HUES64 (cell line): ENCODE data around the gene C1QTNF3.

Experiments used
- H3K27ac ChIP-seq: 2 replicates; pipeline ENCODE4 v1.7.0; 2013; ENCODE audit warnings: low read depth, low read length, inconsistent platforms
- H3K27me3 ChIP-seq: 2 replicates; pipeline ENCODE4 v1.6.1; 2013; ENCODE audit warnings: mild to moderate bottlenecking, low read length; ENCODE audit not compliant: insufficient read depth
- H3K36me3 ChIP-seq: 2 replicates; pipeline ENCODE4 v1.6.1; 2013; ENCODE audit warnings: mild to moderate bottlenecking, low read length; ENCODE audit not compliant: insufficient read depth
- H3K4me1 ChIP-seq: 2 replicates; pipeline ENCODE4 v1.6.1; 2013; ENCODE audit warnings: mild to moderate bottlenecking, low read length, moderate library complexity; ENCODE audit not compliant: insufficient read depth
- H3K4me3 ChIP-seq: 2 replicates; pipeline ENCODE4 v1.5.1; 2013; ENCODE audit warnings: mild to moderate bottlenecking, low read length, moderate library complexity
- H3K9ac ChIP-seq: 2 replicates; pipeline ENCODE4 v1.6.1; 2013; ENCODE audit warnings: mild to moderate bottlenecking, low read depth, low read length
- H3K9me3 ChIP-seq: 2 replicates; pipeline ENCODE4 v1.6.1; 2013; ENCODE audit warnings: low read depth, low read length; ENCODE audit not compliant: insufficient read depth
- WGBS: fragments of 150-250, 120-280 bp; methylation state at CpG from one replicate; pipeline ENCODE4 v1.1.7; 2013; ENCODE audit warnings: missing lambda C conversion rate; 5-methylcytosine and 5-hydroxymethylcytosine counted together

Gene C1QTNF3

DNA sequence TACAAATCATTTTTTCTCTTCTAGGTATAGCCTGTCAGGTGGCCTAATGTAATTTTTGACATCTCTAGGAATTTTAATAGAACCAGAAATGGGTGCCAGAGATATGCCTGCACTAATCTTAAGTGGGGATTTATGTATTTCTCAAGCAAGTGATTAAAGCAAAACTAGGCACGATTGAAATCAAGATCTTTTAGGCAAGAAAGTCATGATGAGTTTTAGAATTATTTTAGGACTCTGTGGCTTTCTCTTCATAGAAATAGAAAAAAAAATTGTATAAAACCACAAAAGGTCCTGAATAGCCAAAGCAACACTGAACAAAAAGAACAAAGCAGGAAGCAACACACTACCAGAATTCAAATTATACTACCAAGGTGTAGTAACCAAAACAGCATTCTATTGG lies 34.2 kb downstream of the C1QTNF3 start:
- no peaks in the 10 kb centered on the region for H3K27me3 ChIP-seq
- H3K9me3 ChIP-seq = no peaks in the 10 kb centered on the region
- H3K4me3 ChIP-seq = peak overlapping the region; percentile 78
- 74% methylated on average over 1 of the region's 1 CpG for WGBS
- peaks cover 15% of the 10 kb centered on the region for H3K4me1 ChIP-seq
- peak overlapping the region; percentile 89 for H3K27ac ChIP-seq
- peak overlapping the region; percentile 87; the same call in 1 of the 2 replicates for H3K9ac ChIP-seq
- peaks cover 17% of the 10 kb centered on the region for H3K36me3 ChIP-seq

DNA sequence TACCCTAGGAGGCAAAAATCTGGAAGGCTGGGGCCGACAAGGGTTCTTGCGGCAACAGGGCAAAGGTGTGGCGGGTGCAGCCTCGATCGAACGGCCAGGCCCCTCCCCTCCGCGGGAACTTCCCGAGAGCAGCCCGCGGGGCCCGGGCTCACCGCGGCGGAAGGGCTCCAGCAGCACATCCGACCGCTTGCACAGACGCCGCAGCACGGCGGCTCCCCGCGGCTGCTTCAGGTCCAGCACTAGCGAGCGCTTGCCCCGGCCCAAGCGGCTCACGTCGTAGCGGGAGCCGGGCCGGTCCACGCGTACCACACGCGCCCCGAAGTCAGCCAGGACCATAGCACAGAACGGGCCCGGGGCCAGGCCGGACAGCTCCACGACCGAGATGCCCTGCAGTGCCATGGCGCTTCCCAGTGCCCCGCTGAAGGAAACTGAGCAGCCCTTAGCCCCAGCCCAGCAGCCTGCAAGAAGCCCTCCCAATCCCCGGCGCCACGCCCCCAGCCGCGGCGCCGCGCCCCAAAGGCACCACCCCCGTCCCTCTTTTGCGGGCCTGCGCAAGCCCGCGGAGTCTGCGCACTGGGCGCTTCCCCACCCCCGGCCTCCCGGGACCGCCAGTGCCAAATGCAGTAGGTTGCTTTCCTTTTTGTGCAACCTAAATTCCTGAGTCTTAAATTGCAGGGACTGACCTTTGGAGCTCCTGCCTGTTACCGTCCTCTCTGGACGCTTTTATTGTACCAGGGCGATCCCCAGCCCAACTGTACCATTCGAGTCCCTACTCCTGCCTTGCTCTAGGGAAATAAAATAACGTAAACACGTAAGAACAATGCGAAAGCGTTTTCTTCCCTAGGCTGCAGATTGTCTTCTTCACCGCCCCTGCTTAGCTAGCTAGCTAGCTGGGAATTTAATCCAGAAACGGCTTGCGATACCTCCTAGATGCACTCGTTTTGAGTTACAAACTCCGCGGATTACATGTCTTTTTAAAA lies 35.1 kb downstream of the C1QTNF3 start, which contains the start of gene AMACR:
Gene AMACR, minus strand, starts transcription at position 430 of the 980 bp plus-strand sequence. Its CDS starts 31 bp downstream, at position 399.
- Histone ChIP-seq H3K4me1 (peaks cover 15% of the 10 kb centered on the region), H3K27me3 (no peaks in the 10 kb centered on the region), H3K4me3 (peak within 1 kb of the TSS; percentile 78), H3K9ac (peak within 1 kb of the TSS; percentile 87), H3K36me3 (peaks cover 24% of the 10 kb centered on the region), H3K9me3 (no peaks in the 10 kb centered on the region), H3K27ac (peak within 1 kb of the TSS; percentile 89)
- under 1% methylated on average over 75 of the region's 76 CpGs for WGBS

DNA sequence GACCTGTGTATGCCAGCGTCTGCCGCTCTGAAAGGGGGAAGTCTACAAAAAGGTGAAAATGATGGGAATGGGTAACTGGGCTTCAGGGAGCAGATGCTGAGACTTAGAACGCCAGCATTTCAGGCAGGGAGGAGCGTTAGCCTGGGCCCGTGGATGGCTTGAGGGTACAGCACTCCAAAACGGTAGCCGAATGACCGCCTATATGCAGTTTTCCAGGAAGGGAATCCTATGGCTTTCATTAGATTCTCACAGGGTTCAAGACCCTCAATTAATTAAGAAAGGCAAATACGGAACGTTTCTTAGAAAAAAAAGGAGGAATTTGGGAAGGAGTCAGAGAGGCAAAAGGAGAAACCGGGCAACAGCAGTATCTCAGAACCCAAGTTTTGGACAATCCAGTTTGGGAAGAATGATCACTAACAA lies 35.8 kb downstream of the C1QTNF3 start:
- WGBS = 29% methylated on average over 11 of the region's 11 CpGs

GRCh38 chr5:34005681-34006080 lies 37.3 kb downstream of the C1QTNF3 start:
- peaks cover 28% of the 10 kb centered on the region for H3K36me3 ChIP-seq
- H3K4me3 ChIP-seq = no peak overlapping the region
- no peaks in the 10 kb centered on the region for H3K9me3 ChIP-seq
- WGBS = 94% methylated on average over 3 of the region's 4 CpGs
- H3K27ac ChIP-seq = no peak overlapping the region
- no peak overlapping the region for H3K9ac ChIP-seq
- no peaks in the 10 kb centered on the region for H3K27me3 ChIP-seq
- peaks cover 17% of the 10 kb centered on the region for H3K4me1 ChIP-seq

More for the DNA sequence above, 35.8 kb downstream of the C1QTNF3 start:
- Histone ChIP-seq H3K9ac (peak overlapping the region; percentile 87), H3K4me1 (peaks cover 15% of the 10 kb centered on the region), H3K9me3 (no peaks in the 10 kb centered on the region), H3K27ac (peak overlapping the region; percentile 89), H3K36me3 (peaks cover 28% of the 10 kb centered on the region), H3K4me3 (peak overlapping the region; percentile 78), H3K27me3 (no peaks in the 10 kb centered on the region)

DNA sequence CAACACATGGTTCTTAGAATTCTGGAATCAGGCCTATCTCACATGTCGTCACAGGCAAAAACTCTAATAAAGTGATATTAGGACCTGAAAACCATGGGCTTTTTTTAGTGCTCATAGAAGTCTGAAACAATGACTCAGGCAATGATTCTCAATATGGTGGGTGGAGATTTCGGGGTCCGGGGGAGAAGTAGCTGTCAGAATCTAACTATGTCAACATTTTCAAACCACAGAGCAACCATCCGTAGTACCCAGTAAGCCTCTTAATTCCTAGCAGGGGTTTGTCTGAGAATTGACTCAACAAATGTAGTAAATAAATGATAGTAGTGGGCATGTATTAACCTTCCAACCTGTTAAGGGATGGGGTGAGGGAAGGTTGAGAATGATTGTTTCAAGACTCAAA lies 37.8 kb downstream of the C1QTNF3 start:
- H3K36me3 ChIP-seq = peaks cover 28% of the 10 kb centered on the region
- H3K4me1 ChIP-seq = peaks cover 19% of the 10 kb centered on the region
- no peaks in the 10 kb centered on the region for H3K9me3 ChIP-seq
- H3K27me3 ChIP-seq = no peaks in the 10 kb centered on the region
- H3K4me3 ChIP-seq = no peak overlapping the region
- H3K27ac ChIP-seq = no peak overlapping the region
- 100% methylated on average over 1 of the region's 4 CpGs for WGBS
- no peak overlapping the region for H3K9ac ChIP-seq

- Histone ChIP-seq H3K36me3 (peaks cover 28% of the 10 kb centered on the region), H3K9ac (no peak overlapping the region), H3K27ac (no peak overlapping the region), H3K9me3 (no peaks in the 10 kb centered on the region), H3K27me3 (no peaks in the 10 kb centered on the region), H3K4me1 (peaks cover 18% of the 10 kb centered on the region), H3K4me3 (no peak overlapping the region)
- WGBS = 97% methylated on average over 4 of the region's 4 CpGs
Measured at GRCh38 chr5:34003941-34004340, 39.1 kb downstream of the C1QTNF3 start.

GRCh38 chr5:34002629-34003328 lies 40.2 kb downstream of the C1QTNF3 start:
- Histone ChIP-seq H3K9ac (no peak overlapping the region), H3K4me1 (peaks cover 12% of the 10 kb centered on the region; the same call in 1 of the 2 replicates), H3K27me3 (no peaks in the 10 kb centered on the region), H3K27ac (no peak overlapping the region), H3K9me3 (no peaks in the 10 kb centered on the region), H3K36me3 (peaks cover 32% of the 10 kb centered on the region), H3K4me3 (no peak overlapping the region)
- WGBS = 93% methylated on average over 10 of the region's 10 CpGs

GRCh38 chr5:34001241-34001841 lies 41.7 kb downstream of the C1QTNF3 start:
- Histone ChIP-seq H3K9ac (no peak overlapping the region), H3K9me3 (no peaks in the 10 kb centered on the region), H3K27ac (no peak overlapping the region)

DNA sequence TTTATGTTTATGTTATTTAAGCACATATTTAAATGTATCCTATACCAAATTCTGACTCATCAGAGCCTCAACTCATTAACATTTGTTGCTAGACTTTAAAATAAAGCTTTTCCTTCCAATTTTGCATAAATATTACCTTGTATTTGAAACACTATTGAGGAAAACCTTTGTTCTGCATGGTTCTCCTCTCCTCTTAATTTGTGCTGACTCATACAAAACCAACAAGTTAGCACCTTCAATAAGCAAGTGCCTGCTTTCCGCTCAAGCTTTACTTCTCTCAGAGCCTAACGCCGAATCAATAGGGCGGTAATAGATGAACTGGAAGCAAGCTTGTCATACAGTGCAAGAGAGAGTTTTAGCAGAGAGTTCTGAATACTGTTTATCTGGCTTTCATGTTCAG lies 43.0 kb downstream of the C1QTNF3 start:
- Histone ChIP-seq H3K9ac (no peak overlapping the region), H3K9me3 (no peaks in the 10 kb centered on the region), H3K4me1 (peaks cover 7% of the 10 kb centered on the region; the same call in 1 of the 2 replicates), H3K27me3 (no peaks in the 10 kb centered on the region), H3K4me3 (no peak overlapping the region), H3K36me3 (peaks cover 30% of the 10 kb centered on the region), H3K27ac (no peak overlapping the region)
- 93% methylated on average over 4 of the region's 4 CpGs for WGBS

More at GRCh38 chr5:34001241-34001841, 41.7 kb downstream of the C1QTNF3 start:
- Histone ChIP-seq H3K36me3 (peaks cover 35% of the 10 kb centered on the region), H3K4me1 (peaks cover 7% of the 10 kb centered on the region; the same call in 1 of the 2 replicates), H3K4me3 (no peak overlapping the region), H3K27me3 (no peaks in the 10 kb centered on the region)
- 89% methylated on average over 10 of the region's 10 CpGs for WGBS

DNA sequence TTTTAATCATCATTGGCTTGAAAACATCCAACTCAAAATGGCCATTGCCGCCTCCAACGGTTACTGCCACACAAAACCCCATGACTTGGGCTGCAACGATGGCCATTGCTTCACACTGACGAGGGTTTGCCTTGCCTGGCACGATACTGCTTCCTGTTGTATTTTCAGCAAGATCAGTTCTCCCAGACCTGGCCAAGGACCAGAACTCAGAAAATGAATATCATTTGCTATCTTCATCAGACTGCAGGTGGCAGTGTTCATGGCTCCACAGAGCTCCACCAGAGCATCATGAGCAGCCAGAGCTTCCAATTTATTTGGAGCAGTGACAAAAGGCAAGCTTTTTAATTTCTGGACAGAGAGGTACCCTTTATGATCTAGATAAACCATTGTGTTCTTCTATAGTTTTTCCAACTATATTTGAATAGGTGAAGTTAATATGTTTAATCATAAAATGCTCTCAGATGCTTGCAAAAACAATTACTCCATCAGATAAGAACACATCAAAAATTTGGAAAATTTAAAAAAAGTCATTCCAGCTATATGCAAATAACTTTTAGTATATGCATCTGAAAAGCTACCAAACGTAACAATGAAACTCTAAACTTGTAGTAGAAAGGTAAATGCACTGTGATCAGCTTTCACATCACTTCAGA lies 45.6 kb downstream of the C1QTNF3 start:
- no peaks in the 10 kb centered on the region for H3K27me3 ChIP-seq
- peaks cover 7% of the 10 kb centered on the region; the same call in 1 of the 2 replicates for H3K4me1 ChIP-seq
- H3K36me3 ChIP-seq = peaks cover 13% of the 10 kb centered on the region
- no peaks in the 10 kb centered on the region for H3K9me3 ChIP-seq
- H3K9ac ChIP-seq = no peak overlapping the region
- no peak overlapping the region for H3K27ac ChIP-seq
- no peak overlapping the region for H3K4me3 ChIP-seq
- 81% methylated on average over 5 of the region's 6 CpGs for WGBS
